GM18508 (cell line): ENCODE results near the gene GGT7.
"Not testable (repeated sequence)": the region's sequence is repeated elsewhere in the genome, so short reads cannot be mapped to it uniquely, and the experiment has no call there.

Experiments
- ATAC-seq: cut with Tn5 transposase; IDR thresholded peaks from one replicate; pipeline ENCODE4 v1.9.1; 2021; ENCODE audit warnings: moderate number of reproducible peaks; ENCODE audit not compliant: insufficient read depth, unreplicated experiment

Gene GGT7

DNA sequence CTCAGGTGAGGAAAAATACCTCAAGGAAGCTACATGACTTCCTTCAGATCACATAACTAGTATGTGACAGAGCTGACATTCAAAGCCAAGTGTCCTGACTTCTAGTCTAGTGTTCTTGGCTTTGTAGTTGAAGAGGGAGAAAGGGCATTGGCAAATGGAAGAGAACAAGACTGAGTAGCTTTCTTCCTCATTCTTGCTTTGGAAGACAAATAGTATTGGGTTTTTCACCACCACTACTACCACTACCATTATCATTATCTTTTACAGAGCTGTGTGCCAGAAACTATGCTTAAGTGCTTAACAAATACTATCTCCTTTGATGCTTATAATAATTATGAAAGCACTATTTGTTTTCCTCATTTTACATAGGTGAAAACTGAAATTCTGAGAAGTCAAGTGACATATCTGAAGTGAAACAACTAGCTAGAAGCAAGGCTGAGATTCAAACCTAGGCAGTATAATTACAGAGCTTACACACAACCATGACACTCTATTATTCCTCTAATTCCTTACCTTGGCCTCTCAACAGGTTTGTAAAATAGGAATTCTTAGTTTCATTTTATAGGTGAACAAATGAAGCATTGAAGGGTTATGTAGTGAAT lies 10.5 kb upstream of the GGT7 start:
- no peak for ATAC-seq

DNA sequence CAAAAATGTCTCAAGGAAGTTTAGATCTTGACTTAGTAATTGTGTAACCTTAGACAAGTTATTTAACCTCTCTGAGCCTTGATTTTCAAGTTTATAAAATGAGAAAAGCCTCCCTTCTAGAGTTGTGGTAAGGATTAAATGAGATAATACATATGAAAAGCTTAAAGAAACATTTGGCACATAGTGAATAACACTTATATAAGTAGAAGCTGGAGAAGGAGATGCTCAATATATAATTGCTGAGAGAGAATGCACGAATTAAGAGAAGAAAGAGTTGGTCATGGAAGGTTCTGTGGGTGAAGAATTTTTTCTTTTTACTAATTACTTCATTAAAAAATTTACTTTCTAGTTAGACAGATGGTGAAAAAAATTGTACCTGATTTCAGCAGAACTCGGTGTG lies 9.0 kb upstream of the GGT7 start:
- no peak for ATAC-seq

- not testable (repeated sequence) for ATAC-seq
Observed at GRCh38 chr20:34880971-34881370, 8.3 kb upstream of the GGT7 start.

GRCh38 chr20:34880215-34880850 lies 7.7 kb upstream of the GGT7 start:
- ATAC-seq, result no peak

- no peak for ATAC-seq
Observed at GRCh38 chr20:34876406-34877282, 4.0 kb upstream of the GGT7 start, which contains the start of gene ACSS2. TSS of gene ACSS2 (plus strand) at chr20:34876612. CDS start at chr20:34876646, 34 bp downstream.

DNA sequence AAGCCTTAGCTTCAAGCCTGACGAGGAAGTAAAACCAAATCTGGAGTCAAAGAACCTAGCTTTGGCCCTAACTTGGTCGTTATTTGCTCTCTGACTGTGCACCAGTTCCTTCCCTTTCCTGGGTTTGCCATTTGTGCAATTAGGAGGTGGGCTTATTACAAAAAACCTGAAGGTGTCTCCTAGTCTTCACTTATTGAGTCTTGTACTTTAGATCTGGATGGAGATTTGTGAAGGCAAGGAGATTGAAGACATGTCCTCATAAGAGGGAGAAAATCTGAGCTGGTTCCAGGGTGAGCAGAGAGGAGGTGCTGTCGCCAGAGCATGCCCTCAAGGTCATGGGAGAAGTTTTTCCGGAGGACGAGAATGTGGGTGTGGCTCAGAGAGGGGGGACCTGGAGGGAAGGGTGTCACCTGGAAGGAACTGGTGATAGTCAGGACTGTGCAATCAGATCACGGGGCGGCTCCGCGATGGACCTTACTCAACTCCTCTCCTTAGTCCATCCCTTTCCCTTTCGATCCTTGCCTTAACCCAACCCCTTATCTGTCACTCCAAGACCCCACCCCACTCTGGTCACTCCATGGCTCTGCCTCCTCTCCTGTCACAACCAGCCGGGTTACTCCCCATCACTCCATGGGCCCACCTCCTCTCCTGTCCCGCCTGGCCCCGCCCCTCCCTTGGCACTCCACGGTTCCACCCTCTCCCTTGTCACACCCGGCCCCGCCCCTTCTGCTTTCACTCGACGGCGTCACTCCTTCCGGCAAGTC lies 3.2 kb upstream of the GGT7 start:
- no peak for ATAC-seq

DNA sequence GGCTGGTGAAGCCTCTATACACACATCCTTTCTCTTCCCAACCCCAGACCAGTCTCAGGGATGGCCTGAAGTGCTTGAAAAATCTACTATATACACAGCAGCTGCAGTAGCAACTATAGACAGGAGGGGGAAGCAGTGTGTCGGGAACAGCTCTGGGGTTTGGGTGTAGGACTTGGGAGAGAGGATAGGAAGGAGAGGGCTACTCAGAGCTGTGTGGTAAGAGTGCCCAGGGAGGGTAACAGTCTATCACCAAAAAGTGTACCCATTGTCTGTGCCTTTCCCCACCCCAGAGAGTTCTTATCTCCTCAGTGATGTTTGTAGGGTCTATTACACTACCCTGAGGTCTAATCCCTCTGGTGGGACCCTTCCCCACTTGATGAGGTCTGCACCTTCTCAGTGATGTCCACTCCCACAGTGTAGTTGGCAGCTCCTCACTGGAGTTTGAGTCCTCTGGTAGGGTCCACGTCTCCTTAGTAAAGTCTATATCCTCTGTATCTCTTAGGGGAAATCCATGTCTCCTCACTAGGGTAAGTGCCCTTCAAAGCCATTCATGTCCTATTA lies 1.5 kb upstream of the GGT7 start:
- ATAC-seq, result no peak

GRCh38 chr20:34873583-34874093 lies 982 bp upstream of the GGT7 start:
- ATAC-seq, result no peak

- ATAC-seq, result no peak
Observed at GRCh38 chr20:34871966-34872621, 562 bp downstream of the GGT7 start.

- no peak for ATAC-seq
Observed at GRCh38 chr20:34871320-34871926, 1.2 kb downstream of the GGT7 start.

- no peak for ATAC-seq
Observed at GRCh38 chr20:34864216-34864615, 8.4 kb downstream of the GGT7 start.

DNA sequence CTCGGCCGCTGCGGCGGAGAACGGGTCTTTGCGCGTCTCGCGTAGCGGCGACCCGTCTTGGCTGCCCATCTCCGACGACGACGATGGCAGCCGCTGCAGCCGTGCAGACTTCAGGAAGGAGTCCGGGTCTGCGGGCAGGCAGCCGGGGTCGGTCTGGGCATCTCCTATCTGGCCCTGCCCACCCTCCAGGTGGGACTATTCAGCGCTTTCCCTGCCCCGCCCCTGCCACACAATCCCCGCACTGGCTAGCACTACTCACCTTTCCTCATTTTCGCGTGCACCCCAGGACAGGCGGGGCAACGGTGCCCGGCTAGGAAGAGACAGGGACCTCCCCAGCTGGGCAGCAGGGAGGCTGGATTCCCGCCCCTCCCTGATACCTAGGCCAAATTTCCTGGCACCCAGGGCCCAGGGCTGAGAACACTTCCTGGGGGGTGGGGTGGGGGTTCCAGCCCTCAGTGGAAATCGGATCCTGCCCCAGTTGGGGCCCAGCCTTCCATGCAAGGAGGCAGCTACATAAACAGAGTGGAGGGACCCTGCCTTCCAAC lies 9.2 kb downstream of the GGT7 start:
- ATAC-seq, result no peak

DNA sequence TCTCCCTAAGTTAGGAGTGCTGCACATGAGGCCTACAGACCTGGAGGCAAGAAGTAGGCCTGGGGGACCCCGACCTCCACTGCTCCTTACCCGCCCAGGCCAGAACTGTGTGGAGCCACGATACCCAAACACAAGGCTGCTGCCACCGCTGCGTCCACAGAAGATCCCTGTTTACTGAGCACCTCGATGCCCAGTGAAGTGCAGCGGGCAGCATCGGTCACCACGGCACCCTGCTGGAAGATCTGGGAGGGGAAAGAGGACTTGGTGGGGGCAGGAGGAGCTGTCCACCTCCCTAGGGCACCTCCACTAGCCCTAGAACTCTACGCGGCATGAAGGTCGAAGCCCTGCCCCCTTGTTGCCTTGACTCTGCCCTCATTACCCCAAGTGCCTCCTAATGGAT lies 9.9 kb downstream of the GGT7 start:
- ATAC-seq, result no peak

DNA sequence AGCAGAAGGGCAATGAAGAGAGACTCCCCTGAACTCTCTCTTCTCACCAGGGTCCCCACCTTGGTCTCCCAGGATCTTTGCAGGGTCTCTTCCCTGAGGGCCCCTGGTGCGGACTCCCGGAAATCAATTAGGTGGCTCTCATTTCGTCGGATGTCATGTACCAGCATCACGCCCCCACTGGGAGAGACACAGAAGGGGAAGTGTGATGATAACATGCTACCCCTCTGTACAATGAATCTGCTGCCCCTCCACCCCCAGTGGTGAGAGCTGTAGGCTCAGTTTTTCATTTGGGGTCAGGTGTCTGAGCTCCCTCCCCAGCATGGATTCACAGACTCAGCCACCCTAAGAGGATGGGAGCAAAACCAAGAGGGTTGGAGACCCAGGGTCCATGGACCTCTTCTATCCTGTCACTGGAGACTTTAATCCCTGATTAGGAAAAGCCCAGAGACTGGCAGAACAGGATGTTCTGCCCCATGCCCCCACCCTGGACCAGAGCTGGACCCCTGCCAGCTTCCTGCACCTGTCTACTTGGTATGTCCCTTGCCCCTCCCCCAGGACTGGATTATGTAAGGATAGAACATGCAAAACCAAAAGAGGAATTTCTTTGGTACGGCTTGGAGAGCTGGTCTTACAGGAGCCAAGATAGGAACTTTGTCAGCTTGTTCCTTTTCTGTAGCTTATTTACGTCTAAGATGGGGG lies 11.1 kb downstream of the GGT7 start:
- no peak for ATAC-seq

DNA sequence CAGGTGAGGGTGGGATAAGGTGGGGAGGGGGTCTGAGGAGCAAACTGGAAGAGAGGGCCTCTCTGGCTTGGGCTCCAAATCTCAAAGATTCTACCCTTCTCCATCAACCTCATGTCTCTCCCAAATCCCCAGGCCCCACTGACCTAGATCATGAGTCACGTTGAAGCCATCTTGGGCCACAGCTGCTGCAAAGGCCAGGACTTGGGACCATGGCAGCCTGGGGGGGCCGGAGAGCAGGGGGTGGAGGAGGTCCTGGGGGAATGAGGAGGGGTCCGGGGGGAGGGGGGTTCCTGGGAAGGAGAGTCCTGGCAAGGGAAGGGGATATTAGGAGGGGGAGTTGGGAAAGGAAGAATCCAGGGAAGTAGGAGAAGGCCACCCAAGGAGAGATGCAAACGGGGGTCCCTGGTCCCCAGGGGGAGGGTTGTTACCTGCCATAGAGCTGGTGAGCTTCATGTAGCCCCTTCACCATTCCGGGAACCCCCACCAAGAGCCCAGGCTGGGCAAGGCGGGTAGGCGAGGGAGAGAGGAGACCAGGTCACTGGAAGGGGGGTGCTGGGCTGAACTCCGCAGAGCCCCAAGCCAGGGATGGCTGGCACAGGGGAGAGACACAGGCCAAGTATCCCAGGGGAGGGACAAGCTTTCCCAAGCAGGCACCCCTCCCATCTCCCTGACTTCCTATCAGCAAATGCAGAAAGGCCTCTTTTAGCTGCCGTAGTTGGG lies 12.7 kb downstream of the GGT7 start:
- no peak for ATAC-seq

GRCh38 chr20:34859367-34859766 lies 13.3 kb downstream of the GGT7 start:
- ATAC-seq, result no peak

DNA sequence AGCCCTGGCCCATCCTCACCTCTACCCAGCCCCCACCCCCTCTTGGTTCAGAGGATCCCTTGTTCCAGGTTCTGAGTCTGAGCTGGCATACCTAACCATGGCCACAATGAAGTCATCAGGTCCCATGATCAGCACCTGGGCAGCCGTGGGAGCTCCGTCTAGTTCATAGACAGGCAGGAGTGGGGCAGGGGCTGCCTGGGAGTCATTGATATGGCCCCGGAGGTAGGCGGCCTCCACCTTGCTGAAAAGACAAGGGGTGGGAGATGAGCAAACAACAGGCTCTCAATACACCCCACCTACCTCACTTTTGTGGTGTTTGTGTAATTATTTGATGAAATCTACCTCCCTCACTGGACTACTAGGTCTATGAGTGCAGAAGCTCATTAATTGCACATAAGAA lies 20.4 kb downstream of the GGT7 start:
- ATAC-seq, result no peak

DNA sequence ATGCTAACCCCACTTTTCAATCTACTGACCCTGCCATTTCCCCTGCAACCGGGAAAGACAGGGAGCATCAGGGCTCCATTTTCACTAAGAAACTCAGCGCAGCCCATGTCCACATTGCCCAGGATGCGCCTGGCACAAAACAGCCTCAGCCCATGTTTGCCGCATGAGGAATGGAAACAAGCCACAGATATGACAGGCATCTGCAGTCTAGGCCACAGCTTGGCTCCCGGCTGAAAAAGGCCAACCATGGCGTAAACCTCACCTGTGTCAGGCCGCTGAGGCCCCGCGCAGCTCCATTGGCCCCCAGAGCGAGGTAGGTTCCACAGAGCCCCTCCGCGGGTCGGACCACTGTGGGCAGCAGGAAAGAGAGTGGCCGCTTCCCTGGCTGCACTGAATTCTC lies 21.7 kb downstream of the GGT7 start:
- ATAC-seq, result no peak
